Effector memory CD4-positive, alpha-beta T cell (primary cell): Measurements from ENCODE around the gene SLC39A6.
"Not testable (repeated sequence)": the region's sequence is repeated elsewhere in the genome, so short reads cannot be mapped to it uniquely, and the experiment has no call there.

Experiments used
- DNase-seq, 3 donors: peaks; one replicate each; pipeline ENCODE4 v3.0.0-alpha.2; 2020
- H3K27ac ChIP-seq: 2 replicates; pipeline ENCODE4 v1.7.0; 2013; ENCODE audit warnings: mild to moderate bottlenecking, low read length, moderate library complexity; ENCODE audit not compliant: insufficient read depth, poor library complexity, severe bottlenecking
- H3K27me3 ChIP-seq: replicated peaks from 2 replicates; pipeline ENCODE4 v1.7.0; 2013; ENCODE audit warnings: mild to moderate bottlenecking, low read length; ENCODE audit not compliant: insufficient read depth, control insufficient read depth, poor library complexity, severe bottlenecking
- H3K36me3 ChIP-seq: 2 replicates; pipeline ENCODE4 v1.7.0; 2013; ENCODE audit warnings: mild to moderate bottlenecking, low read length, moderate library complexity; ENCODE audit not compliant: control insufficient read depth, insufficient read depth
- H3K4me1 ChIP-seq: 2 replicates; pipeline ENCODE4 v1.7.0; 2013; ENCODE audit warnings: low read length, mild to moderate bottlenecking; ENCODE audit not compliant: control insufficient read depth, insufficient read depth, poor library complexity, severe bottlenecking
- H3K4me3 ChIP-seq: 2 replicates; pipeline ENCODE4 v1.7.0; 2013; ENCODE audit warnings: low read length, low read depth, mild to moderate bottlenecking; ENCODE audit not compliant: insufficient read depth, poor library complexity, severe bottlenecking
- H3K9me3 ChIP-seq: 2 replicates; pipeline ENCODE4 v1.7.0; 2013; ENCODE audit warnings: mild to moderate bottlenecking, low read length, moderate library complexity; ENCODE audit not compliant: control insufficient read depth

Gene SLC39A6

DNA sequence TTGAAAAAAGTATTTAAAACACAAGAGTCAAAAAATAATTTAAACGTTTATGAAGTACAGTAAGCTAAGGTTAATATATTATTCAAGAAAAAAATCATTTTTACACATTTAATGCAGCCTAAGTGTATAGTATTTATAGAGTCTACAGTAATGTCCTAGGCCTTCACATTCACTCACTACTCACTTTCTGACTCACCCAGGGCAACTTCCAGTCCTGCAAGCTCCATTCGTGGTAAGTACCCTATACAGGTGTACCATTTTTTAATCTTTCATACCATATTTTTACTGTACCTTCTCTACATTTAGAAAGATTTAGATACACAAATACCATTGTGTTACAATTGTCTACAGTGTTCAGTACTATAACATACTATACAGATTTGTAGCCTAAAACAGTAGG, 40.9 kb downstream of the SLC39A6 start:
- no peak for DNase-seq
- H3K27ac ChIP-seq, result no peak overlapping the region
- H3K4me1 ChIP-seq, result peaks cover 3% of the 10 kb centered on the region
- no peaks in the 10 kb centered on the region for H3K27me3 ChIP-seq
- H3K4me3 ChIP-seq, result no peak overlapping the region
- no peaks in the 10 kb centered on the region for H3K9me3 ChIP-seq
- H3K36me3 ChIP-seq, result no peaks in the 10 kb centered on the region

DNA sequence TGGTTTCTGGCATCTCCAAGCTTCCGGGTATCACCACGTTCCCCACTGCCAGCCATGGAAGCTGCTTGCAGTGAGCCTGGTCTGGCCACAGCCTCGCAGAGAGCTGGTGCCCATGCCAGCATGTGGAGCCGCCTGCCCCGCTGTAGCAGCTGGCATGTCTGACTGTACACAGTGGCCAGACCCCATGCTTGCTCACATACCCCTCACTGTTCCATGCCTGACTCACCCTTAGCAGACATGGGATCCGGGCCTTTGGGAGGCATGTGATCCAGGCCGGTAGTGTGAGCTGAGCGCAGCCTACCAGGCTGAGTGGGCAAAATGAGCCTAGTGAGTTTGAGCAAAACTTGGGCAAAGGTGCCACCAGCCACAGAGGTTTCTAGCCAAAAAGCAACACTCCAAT, 43.0 kb downstream of the SLC39A6 start:
- Histone ChIP-seq H3K36me3 (no peaks in the 10 kb centered on the region), H3K27me3 (no peaks in the 10 kb centered on the region), H3K27ac (no peak overlapping the region), H3K4me1 (no peaks in the 10 kb centered on the region), H3K9me3 (no peaks in the 10 kb centered on the region), H3K4me3 (no peak overlapping the region)
- no peak for DNase-seq

DNA sequence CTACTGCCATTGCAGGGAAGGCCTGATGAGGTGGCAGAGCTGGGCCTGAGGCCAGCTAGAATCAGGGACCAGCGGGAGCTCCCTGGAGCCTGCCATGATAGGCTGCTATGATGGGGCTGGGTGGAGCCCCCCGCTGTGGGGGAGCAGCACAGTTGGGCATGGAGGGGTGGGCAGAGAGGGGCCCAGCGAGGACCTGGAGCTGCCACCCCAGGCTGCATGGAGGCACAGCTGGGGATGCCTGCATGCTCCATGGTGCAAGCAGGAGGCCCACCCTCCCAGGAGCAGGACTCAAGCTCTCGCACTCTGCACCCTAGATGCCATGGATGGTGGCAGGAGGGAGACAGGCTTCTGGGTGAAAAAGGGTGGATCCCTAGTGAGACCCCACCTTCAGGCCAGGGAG, 43.9 kb downstream of the SLC39A6 start:
- no peak overlapping the region for H3K4me3 ChIP-seq

DNA sequence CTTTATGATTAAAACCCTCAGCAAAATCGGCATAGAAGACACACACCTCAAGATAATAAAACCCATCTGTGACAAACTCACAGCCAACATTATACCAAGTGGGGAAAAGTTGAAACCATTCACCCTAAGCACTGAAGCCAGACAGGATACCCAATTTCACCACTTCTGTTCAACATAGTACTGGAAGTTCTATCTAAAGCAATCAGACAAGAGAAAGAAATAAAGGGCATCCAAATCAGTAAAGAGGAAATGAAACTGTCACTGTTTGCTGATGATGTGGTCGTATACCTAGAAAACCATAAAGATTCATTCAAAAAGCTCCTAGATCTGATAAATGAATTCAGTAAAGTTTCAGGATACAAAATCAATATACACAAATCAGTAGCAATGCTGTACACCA, 45.4 kb downstream of the SLC39A6 start:
- H3K27me3 ChIP-seq, result no peaks in the 10 kb centered on the region
- H3K4me3 ChIP-seq, result no peak overlapping the region
- H3K9me3 ChIP-seq, result no peaks in the 10 kb centered on the region
- H3K36me3 ChIP-seq, result no peaks in the 10 kb centered on the region
- DNase-seq, result no peak
- H3K27ac ChIP-seq, result no peak overlapping the region
- no peaks in the 10 kb centered on the region for H3K4me1 ChIP-seq

More for the DNA sequence above, 43.9 kb downstream of the SLC39A6 start:
- Histone ChIP-seq H3K36me3 (no peaks in the 10 kb centered on the region), H3K27ac (no peak overlapping the region), H3K27me3 (no peaks in the 10 kb centered on the region), H3K4me1 (no peaks in the 10 kb centered on the region), H3K9me3 (no peaks in the 10 kb centered on the region)
- DNase-seq, result no peak

DNA sequence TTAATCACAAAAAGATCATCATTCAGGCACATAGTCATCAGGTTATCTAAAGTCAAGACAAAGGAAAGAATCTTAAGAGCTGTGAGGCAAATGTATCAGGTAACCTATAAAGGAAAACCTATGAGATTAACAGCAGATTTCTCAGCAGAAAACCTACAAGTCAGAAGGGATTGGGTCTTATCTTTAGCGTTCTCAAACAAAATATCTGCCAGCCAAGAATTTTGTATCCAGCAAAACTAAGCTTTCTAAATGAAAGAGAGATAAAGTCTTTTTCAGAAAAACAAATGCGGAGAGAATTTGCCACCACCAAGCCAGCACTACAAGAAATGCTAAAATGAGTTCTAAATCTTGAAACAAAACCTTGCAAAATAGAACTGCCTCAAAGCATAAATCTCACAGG, 48.0 kb downstream of the SLC39A6 start:
- H3K36me3 ChIP-seq, H3K27ac ChIP-seq, H3K4me3 ChIP-seq, DNase-seq, H3K27me3 ChIP-seq, H3K4me1 ChIP-seq, H3K9me3 ChIP-seq: not testable (repeated sequence)

DNA sequence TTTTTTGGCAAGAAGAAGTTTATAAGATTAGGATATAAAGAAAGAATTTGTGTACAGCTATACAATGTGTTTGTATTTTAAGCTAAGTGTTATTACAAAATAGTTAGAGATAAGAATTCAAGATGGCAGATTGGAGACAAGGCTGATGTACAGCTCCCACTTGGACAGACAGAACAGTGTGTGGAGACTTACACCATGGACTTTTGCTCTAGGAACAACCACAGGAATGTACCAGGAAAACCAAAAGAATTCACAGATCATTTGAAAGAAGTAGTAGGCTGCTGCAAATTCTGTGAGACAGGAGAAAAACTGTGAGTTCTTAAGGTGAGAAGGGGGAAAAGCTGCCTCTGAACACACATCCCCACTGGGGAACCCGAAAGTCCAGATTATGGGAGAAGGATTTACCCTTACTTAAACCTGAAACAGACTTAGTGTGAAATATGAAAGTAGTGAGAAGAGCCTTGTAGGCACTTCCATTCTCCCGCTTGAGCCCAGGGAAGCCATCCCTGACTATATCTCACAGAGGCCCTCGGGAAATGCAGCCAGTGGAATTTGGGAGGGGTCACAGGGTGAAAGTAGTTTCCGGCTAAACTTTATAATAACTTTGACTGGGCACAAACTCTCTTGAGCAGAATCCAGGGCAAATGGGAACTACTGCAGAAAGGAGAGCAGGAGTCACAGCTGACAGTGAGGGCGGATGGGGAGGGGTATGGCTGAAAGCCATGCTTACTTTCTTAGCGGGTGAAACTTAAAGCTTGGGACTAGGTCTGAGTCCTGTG, 50.2 kb downstream of the SLC39A6 start:
- no peak for DNase-seq

DNA sequence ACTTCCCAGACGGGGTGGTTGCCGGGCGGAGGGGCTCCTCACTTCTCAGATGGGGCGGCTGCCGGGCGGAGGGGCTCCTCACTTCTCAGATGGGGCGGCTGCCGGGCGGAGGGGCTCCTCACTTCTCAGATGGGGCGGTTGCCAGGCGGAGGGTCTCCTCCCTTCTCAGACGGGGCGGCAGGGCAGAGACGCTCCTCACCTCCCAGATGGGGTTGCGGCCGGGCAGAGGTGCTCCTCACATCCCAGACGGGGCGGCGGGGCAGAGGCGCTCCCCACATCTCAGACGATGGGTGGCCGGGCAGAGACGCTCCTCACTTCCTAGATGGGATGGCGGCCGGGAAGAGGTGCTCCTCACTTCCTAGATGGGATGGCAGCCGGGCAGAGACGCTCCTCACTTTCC, 51.4 kb downstream of the SLC39A6 start:
- H3K4me3 ChIP-seq, H3K4me1 ChIP-seq, H3K9me3 ChIP-seq, DNase-seq, H3K27me3 ChIP-seq, H3K36me3 ChIP-seq, H3K27ac ChIP-seq: not testable (repeated sequence)

More for the DNA sequence above, 50.2 kb downstream of the SLC39A6 start:
- no peak overlapping the region for H3K4me3 ChIP-seq
- no peaks in the 10 kb centered on the region for H3K4me1 ChIP-seq
- H3K36me3 ChIP-seq, result no peaks in the 10 kb centered on the region
- H3K9me3 ChIP-seq, result no peaks in the 10 kb centered on the region
- H3K27me3 ChIP-seq, result peaks cover 5% of the 10 kb centered on the region
- no peak overlapping the region for H3K27ac ChIP-seq

DNA sequence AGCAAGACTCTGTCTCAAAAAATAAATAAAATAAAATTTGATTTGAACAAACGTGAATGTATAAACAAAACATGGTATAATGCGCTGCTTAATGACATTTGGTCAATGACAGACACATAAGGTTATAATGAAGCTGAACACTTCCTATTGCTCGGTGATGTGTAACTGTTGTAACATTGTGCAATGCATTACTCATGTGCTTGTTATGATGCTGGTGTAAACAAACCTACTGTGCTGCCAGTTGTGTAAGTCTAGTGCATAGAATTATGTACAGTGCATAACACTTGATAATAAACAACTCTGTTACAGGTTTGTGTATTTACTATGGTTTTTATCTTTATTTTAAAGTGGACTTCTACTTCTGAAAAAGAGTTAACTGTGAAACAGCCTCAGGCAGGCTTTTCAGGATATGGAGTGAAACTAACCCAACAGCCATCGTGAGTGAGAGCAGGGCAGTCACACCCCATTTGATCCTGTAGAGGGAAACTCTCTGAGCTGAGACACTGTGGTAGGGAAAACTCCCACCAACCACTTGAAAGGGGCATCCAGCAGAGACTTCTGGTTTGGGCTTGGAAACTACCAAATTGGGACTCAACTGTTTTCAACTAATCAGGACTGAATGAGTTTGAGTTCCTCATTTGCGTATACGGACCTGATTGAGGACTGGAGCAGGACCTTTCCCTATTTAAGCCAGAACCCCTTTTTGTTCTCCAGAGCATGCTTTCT, 53.1 kb downstream of the SLC39A6 start:
- H3K27ac ChIP-seq, result no peak overlapping the region

DNA sequence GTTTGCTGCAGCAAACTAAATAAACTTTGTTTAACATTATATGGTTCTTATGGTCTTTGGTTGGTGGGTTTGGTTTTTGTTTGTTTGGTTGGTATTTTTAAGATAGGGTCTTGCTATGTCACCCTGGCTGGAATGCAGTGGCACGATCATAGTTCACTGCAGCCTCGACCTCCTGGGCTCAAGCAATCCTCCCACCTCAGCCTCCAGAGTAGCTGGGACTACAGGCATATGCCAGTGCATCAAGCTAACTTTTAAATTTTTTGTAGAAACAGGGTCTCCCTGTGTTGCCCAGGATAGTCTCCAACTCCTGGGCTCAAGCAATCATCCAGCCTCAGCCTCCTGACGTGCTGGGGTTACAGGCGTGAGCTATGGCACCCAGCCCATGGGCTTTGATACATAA, 54.7 kb downstream of the SLC39A6 start:
- H3K9me3 ChIP-seq, result no peaks in the 10 kb centered on the region
- DNase-seq, result no peak
- H3K4me3 ChIP-seq, result no peak overlapping the region
- no peak overlapping the region for H3K27ac ChIP-seq
- peaks cover 5% of the 10 kb centered on the region for H3K27me3 ChIP-seq
- H3K4me1 ChIP-seq, result no peaks in the 10 kb centered on the region
- no peaks in the 10 kb centered on the region for H3K36me3 ChIP-seq

More for the DNA sequence above, 53.1 kb downstream of the SLC39A6 start:
- H3K9me3 ChIP-seq, result no peaks in the 10 kb centered on the region
- no peaks in the 10 kb centered on the region for H3K4me1 ChIP-seq
- DNase-seq, result no peak
- H3K27me3 ChIP-seq, result peaks cover 5% of the 10 kb centered on the region
- no peak overlapping the region for H3K4me3 ChIP-seq
- no peaks in the 10 kb centered on the region for H3K36me3 ChIP-seq

DNA sequence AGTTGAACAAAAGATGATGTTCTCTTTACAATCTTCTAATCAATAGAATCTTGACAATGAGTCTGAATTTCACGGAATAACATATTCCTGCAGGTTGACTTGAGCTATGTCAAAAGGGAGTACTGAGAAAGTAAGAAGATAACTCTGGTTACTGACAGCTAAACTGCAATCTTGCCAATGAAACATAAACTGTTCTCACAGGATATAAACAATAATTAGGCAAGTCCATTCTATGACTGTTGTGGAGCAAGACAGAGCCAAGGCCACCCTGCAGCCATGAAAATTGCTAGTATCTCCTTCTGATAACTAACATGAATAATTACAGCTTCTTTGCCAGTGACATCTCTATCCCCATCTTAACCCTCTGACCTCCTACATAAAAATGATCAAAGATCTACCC, 55.5 kb downstream of the SLC39A6 start:
- no peak for DNase-seq
- H3K4me1 ChIP-seq, result no peaks in the 10 kb centered on the region

More for the DNA sequence above, 55.5 kb downstream of the SLC39A6 start:
- H3K27ac ChIP-seq, result no peak overlapping the region
- peaks cover 5% of the 10 kb centered on the region for H3K27me3 ChIP-seq
- H3K9me3 ChIP-seq, result no peaks in the 10 kb centered on the region
- H3K36me3 ChIP-seq, result no peaks in the 10 kb centered on the region
- H3K4me3 ChIP-seq, result no peak overlapping the region
